PC-9 (cell line): Measurements from ENCODE around the gene VPS4A.

Source experiments
- EZH2 ChIP-seq: fragments of 200-600 bp; sonication (generic); IDR thresholded peaks from 2 replicates; pipeline ENCODE4 v1.8.0; 2017; ENCODE audit warnings: antibody characterized with exemption, low read depth
- TF ChIP-seq, protein P1 (sequence below): fragments of 200-600 bp; sonication (generic); conservative IDR thresholded peaks from 2 replicates; pipeline ENCODE4 v1.6.1; 2017; ENCODE audit warnings: mixed run types, antibody characterized with exemption, mild to moderate bottlenecking, moderate library complexity

DNA sequence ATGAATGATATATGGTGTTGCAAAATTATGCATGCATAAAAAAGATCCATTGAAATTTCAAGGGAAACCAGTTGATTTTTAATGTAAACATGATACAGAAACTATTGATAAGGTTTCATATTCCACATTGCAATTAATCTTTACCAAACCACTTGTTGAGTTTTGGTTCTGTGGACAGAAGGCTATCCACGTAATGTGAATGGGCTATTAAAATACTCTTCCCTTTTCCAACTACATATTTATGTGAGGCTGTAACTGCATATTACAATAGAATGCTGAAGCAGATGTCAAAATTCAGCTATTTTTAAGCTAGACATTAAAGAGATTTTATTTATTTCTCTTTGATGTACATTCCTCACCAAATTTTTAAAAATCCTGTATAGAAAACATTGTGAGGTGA, 33.7 kb upstream of the VPS4A start:
- TF ChIP-seq, protein P1, sequence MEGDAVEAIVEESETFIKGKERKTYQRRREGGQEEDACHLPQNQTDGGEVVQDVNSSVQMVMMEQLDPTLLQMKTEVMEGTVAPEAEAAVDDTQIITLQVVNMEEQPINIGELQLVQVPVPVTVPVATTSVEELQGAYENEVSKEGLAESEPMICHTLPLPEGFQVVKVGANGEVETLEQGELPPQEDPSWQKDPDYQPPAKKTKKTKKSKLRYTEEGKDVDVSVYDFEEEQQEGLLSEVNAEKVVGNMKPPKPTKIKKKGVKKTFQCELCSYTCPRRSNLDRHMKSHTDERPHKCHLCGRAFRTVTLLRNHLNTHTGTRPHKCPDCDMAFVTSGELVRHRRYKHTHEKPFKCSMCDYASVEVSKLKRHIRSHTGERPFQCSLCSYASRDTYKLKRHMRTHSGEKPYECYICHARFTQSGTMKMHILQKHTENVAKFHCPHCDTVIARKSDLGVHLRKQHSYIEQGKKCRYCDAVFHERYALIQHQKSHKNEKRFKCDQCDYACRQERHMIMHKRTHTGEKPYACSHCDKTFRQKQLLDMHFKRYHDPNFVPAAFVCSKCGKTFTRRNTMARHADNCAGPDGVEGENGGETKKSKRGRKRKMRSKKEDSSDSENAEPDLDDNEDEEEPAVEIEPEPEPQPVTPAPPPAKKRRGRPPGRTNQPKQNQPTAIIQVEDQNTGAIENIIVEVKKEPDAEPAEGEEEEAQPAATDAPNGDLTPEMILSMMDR: no peak
- TF ChIP-seq EZH2: no peak
